ENCODE data around the gene ZNF512B. TPM values are rescaled to one million over a fixed set of nuclear protein-coding genes. Genes with fewer than 3 reads are reported as not detected.
"Not testable (repeated sequence)": the region's sequence is repeated elsewhere in the genome, so short reads cannot be mapped to it uniquely, and the experiment has no call there.

ZNF512B gene
- total RNA-seq, 2 donors from 2014 or later = 9.4 to 11.2 TPM

- no peak for DNase-seq (ENCODE audit: low spot score)
- intact Hi-C loops (cut with DNase I) = no loop called here
Observed at GRCh38 chr20:63919130-63919529, 50.6 kb downstream of the ZNF512B start.

GRCh38 chr20:63917811-63918210 is 51.9 kb downstream of the ZNF512B start:
- intact Hi-C loops (cut with DNase I) = no loop called here
- no peak for DNase-seq (ENCODE audit: low spot score)

GRCh38 chr20:63916371-63916939 is 53.3 kb downstream of the ZNF512B start:
- DNase-seq (ENCODE audit: low spot score); intact Hi-C loops (cut with DNase I): not testable (repeated sequence)

- DNase-seq (ENCODE audit: low spot score) = no peak
- intact Hi-C loops (cut with DNase I) = no loop called here
Observed at GRCh38 chr20:63915471-63915870, 54.3 kb downstream of the ZNF512B start.

GRCh38 chr20:63913768-63914167 is 56.0 kb downstream of the ZNF512B start:
- no peak for DNase-seq (ENCODE audit: low spot score)
- intact Hi-C loops (cut with DNase I) = no loop called here

GRCh38 chr20:63911176-63911575 is 58.6 kb downstream of the ZNF512B start:
- intact Hi-C loops (cut with DNase I) = no loop called here
- no peak for DNase-seq (ENCODE audit: low spot score)

GRCh38 chr20:63908008-63908682 is 61.6 kb downstream of the ZNF512B start:
- DNase-seq (ENCODE audit: low spot score) = no peak
- intact Hi-C loops (cut with DNase I) = loop anchor here (5.0 to 10.0 kb wide), 2 partner anchors 64 to 67 kb away; partner anchors contain the start of gene SAMD10 (in 1 of the 2)

Small RNAs within 50 kb of the gene (microRNA-seq; reads per million reads assigned to microRNA genes)
- gene MIR1914 (ENCODE audit: borderline microRNAs expressed in 2 of 2) (0 reads per million in 2 donors), gene MIR647 (ENCODE audit: borderline microRNAs expressed in 2 of 2) (0 reads per million in 2 donors), gene MIR941-1 (ENCODE audit: borderline microRNAs expressed in 2 of 2) (0 reads per million in 2 donors), gene MIR941-2 (ENCODE audit: borderline microRNAs expressed in 2 of 2) (0 reads per million in 2 donors), gene MIR941-3 (ENCODE audit: borderline microRNAs expressed in 2 of 2) (0 reads per million in 2 donors), gene MIR941-4 (ENCODE audit: borderline microRNAs expressed in 2 of 2) (0 reads per million in 2 donors), gene MIR941-5 (ENCODE audit: borderline microRNAs expressed in 2 of 2) (0 reads per million in 2 donors)

Other genes starting within 250 kb of the ZNF512B start
- gene LIME1, start 233.3 kb downstream of the ZNF512B start, total RNA-seq = 1 to 10 TPM; 4.2 to 4.9 TPM
- gene SLC2A4RG, start 230.2 kb downstream of the ZNF512B start, total RNA-seq = 100 to 1,000 TPM in 1 of 2 donors, 10 to 100 TPM in 1; 54.0 to 112 TPM
- gene ZBTB46, start 138.7 kb downstream of the ZNF512B start, total RNA-seq = 10 to 100 TPM in 1 of 2 donors, 1 to 10 TPM in 1; 6.8 to 11.9 TPM
- not detected for gene ABHD16B, start 108.4 kb downstream of the ZNF512B start, total RNA-seq
- 100 to 1,000 TPM; 113 to 132 TPM for gene TPD52L2, start 104.7 kb downstream of the ZNF512B start, total RNA-seq
- gene DNAJC5, start 74.8 kb downstream of the ZNF512B start, total RNA-seq = 10 to 100 TPM; 31.1 to 31.7 TPM
- 10 to 100 TPM; 20.8 to 22.0 TPM for gene UCKL1, start 13.5 kb downstream of the ZNF512B start, total RNA-seq
- gene SAMD10, start 9.7 kb upstream of the ZNF512B start, total RNA-seq = 1 to 10 TPM; 1.1 to 1.5 TPM
- 10 to 100 TPM; 44.3 to 44.8 TPM for gene PRPF6, start 11.2 kb upstream of the ZNF512B start, total RNA-seq
- gene C20orf204, start 66.3 kb upstream of the ZNF512B start, total RNA-seq = under 1 TPM; 0.76 to 0.83 TPM
- gene SOX18, start 79.7 kb upstream of the ZNF512B start, total RNA-seq = 10 to 100 TPM; 40.8 to 47.6 TPM
- gene TCEA2, start 93.3 kb upstream of the ZNF512B start, total RNA-seq = 10 to 100 TPM; 39.5 to 41.3 TPM
- 10 to 100 TPM; 18.0 to 19.1 TPM for gene RGS19, start 109.6 kb upstream of the ZNF512B start, total RNA-seq
- gene OPRL1, start 110.2 kb upstream of the ZNF512B start, total RNA-seq = 1 to 10 TPM in 1 of 2 donors, under 1 TPM in 1; 0.76 to 1.4 TPM
- not detected for gene LKAAEAR1, start 114.5 kb upstream of the ZNF512B start, total RNA-seq
- not detected for gene NPBWR2, start 137.6 kb upstream of the ZNF512B start, total RNA-seq
- gene MYT1, start 194.5 kb upstream of the ZNF512B start, total RNA-seq = not detected

Data from posterior vena cava (tissue), 2 donors.